Measurements from ENCODE around the gene GATA3.
A peak's percentile ranks its signal among the peaks of the same experiment; 100 is the strongest.
"Not testable (repeated sequence)": the region's sequence is repeated elsewhere in the genome, so short reads cannot be mapped to it uniquely, and the experiment has no call there.

The GATA3 gene

GRCh38 chr10:8017277-8017676 lies 37.2 kb upstream of the GATA3 start:
- Histone ChIP-seq H3K4me3 (no peak overlapping the region), H3K27ac (no peak overlapping the region)
- DNase-seq (ENCODE audit: low spot score): no peak
- no peak for TF ChIP-seq CTCF (IDR thresholded peaks at IDR 0.05)

- TF ChIP-seq CTCF (IDR thresholded peaks at IDR 0.05): no peak
- peak; percentile 28 for DNase-seq (ENCODE audit: low spot score)
- Histone ChIP-seq H3K4me3 (no peak overlapping the region), H3K27ac (no peak overlapping the region)
Measured at GRCh38 chr10:8023321-8023720, 31.2 kb upstream of the GATA3 start.

GRCh38 chr10:8023851-8024250 lies 30.6 kb upstream of the GATA3 start:
- no peak for TF ChIP-seq CTCF (IDR thresholded peaks at IDR 0.05)
- H3K27ac ChIP-seq: no peak overlapping the region
- H3K4me3 ChIP-seq: no peak overlapping the region
- no peak for DNase-seq (ENCODE audit: low spot score)

- peak; percentile 49 for DNase-seq (ENCODE audit: low spot score)
- no peak overlapping the region for H3K4me3 ChIP-seq
- TF ChIP-seq CTCF (IDR thresholded peaks at IDR 0.05): no peak
- H3K27ac ChIP-seq: no peak overlapping the region
Measured at GRCh38 chr10:8026349-8027259, 27.9 kb upstream of the GATA3 start.

- DNase-seq (ENCODE audit: low spot score): not testable (repeated sequence)
Measured at GRCh38 chr10:8031211-8031610, 23.3 kb upstream of the GATA3 start.

GRCh38 chr10:8032558-8032957 lies 21.9 kb upstream of the GATA3 start:
- no peak for DNase-seq (ENCODE audit: low spot score)
- H3K27ac ChIP-seq: no peak overlapping the region
- no peak for TF ChIP-seq CTCF (IDR thresholded peaks at IDR 0.05)
- no peak overlapping the region for H3K4me3 ChIP-seq

More at GRCh38 chr10:8031211-8031610, 23.3 kb upstream of the GATA3 start:
- H3K27ac ChIP-seq, H3K4me3 ChIP-seq: not testable (repeated sequence)

- peak overlapping the region; percentile 48 for H3K4me3 ChIP-seq
- no peak for DNase-seq (ENCODE audit: low spot score)
- H3K27ac ChIP-seq: no peak overlapping the region
- TF ChIP-seq CTCF (IDR thresholded peaks at IDR 0.05): no peak
Measured at GRCh38 chr10:8033812-8034465, 20.5 kb upstream of the GATA3 start.
